RKO (cell line): ENCODE data around the gene BMAL2.

Experiments
- DNase-seq: peaks from one replicate; pipeline ENCODE4 v3.0.0-alpha.2; 2016; ENCODE audit warnings: low spot score

Gene BMAL2

DNA sequence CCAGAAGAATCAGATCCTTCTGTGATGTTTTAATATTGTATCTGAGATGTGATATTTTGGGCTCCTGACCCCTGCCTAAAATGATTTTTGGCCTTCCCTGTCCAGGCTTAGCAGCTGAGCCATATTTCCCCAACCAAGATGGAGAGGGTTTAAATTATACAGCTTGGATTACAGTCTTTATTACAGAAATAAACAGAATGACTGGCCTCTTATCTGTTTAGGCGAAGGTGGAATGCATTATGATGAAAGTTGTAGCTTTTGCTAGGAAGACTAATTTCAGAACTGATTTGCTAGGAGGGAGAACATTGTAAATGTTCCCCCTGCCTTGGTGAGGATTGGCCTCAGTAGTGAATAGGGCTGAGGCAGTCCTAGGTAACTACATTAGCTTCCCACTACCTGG, 23.3 kb downstream of the BMAL2 start:
- DNase-seq, result no peak

DNA sequence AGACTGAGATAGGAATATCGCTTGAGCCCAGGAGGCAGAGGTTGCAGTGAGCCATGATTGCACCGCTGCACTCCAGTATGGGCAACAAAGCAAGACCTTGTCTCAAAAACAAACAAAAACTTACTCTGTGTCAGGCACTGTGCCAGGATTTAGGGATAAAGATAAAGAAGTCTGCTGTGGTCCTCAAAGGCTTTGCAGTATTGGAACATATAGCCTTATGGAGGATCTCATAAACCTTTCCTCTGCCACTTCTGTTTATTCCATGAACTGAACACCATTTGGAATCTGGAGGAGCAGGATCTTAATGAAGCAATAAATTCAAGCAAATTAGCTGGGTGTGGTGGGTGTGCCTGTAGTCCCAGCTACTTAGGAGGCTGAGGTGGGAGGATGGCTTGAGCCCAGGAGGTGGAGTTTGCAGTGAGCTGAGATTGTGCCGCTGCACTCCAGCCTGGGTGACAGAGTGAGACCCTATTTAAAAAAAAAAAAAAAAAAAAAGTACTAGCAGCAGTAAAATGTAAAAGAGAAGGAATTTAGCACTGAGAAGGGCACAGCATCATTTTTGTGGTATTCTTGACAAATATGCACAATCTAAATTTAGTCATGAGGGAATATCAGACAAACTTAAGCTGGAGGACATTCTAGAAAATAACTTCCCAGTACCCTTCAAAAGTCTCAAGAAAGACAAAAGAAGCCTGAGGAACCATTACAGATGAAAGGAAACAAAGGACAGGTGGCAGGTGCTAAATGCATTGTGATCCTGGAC, 27.1 kb downstream of the BMAL2 start:
- DNase-seq, result no peak

DNA sequence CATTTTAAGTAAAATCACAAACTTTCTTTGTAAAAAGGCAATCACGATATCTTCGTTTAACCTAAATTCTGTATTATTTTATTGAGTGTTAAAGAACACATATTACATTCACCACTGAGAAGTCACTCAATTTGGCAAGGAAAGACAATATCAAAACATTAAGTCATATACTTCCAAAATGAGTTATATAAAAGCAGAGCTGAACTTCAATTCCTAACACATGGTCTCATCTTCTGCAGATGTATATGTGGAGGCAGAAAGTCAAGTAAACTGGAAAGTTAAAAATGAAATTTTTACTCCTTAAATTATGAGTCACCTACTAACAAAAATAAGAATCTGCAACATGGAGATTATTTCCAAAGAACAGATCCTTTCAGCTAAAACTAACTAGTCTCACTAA, 28.7 kb downstream of the BMAL2 start:
- no peak for DNase-seq

DNA sequence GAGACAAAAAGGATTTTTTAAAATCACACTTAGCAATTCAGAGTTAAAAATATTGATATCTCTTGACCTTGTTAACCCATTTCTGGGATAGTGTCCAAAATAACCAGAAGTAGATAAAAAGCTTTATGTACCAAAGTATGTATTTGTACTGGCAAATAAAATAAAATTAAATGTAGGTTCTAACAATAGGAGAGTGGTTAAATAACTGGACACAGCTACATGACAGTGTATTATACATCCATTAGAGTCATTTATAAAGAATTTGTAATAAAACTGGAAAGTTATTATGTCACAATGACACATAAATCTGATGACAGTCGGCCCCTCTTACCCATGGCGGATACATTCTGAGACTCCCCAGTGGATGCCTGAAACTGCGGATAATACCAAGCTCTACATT, 34.0 kb downstream of the BMAL2 start:
- peak; percentile 40 for DNase-seq

DNA sequence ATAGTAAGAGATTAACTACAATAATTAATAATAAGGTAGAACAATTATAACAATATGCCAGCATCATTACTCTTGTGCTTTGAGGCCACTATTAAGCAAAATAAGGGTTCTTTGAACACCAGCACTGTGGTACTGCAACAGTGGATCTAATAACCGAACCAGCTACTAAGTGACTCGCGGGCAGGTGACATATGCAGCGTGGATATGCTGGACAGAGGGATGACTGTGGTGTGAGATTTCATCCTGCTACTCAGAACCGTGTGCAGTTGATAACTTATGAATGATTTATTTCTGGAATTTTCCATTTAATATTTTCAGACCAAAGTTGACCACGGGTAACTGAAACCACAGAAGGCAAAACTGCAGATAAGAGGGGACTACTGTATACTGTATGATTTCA, 34.4 kb downstream of the BMAL2 start:
- DNase-seq, result peak; percentile 26

DNA sequence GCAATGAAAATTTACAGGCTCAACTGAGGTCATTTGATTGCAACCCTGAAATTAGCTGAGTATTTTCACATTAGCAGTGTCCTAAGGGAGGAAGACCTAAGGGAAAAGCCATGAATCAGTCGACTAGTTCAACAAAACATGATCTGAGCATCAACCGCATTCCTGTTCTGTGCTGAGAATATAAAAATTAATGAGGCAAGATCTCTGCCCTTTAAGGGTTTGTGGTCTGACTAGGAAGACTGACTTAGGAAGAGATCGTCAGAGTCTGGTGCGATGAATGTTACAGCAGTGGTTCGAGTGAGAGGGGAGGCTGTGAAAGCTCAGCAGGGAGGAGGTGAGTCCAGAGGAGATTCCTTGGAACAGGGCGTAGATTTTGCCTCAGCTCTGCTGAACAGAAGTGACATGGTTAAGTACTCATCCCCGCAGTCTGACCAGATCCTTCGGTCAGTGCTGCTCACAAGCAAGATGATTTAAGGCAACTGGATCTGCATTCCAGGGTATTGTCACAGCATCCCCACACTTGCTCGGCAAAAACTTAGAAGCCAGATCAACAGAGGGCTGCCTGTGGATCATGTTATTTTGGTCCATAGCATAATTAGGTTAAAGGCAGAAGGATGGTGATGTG, 49.6 kb downstream of the BMAL2 start:
- DNase-seq, result no peak
